Activated CD4-positive, alpha-beta memory T cell treated with anti-CD3 and anti-CD28 coated beads, Interleukin-2, amount 10 ng/mL, durations not matched to agents 7 days and 5 days (primary cell): ENCODE measurements around the gene SOX6. TPM values are rescaled to one million over a fixed set of nuclear protein-coding genes. Genes with fewer than 3 reads are reported as not detected.

Experiments
- CTCF ChIA-PET: fragments of 350-600 bp; sonication (Branson Sonifier 250); formaldehyde crosslinking; loops from one replicate; lab custom pipeline; 2021; ENCODE audit warnings: antibody characterized with exemption, inconsistent platforms; lab: Charles Lee
- POLR2A ChIA-PET: fragments of 350-600 bp; sonication (Branson Sonifier 250); formaldehyde crosslinking; loops from one replicate; lab custom pipeline; 2021; ENCODE audit warnings: antibody characterized with exemption; lab: Charles Lee
- DNase-seq: peaks from one replicate; pipeline ENCODE4 v3.0.0-alpha.2; 2020
- H3K27ac Mint-ChIP-seq: one replicate; pipeline ENCODE4 v1.8.0; 2021; ENCODE audit warnings: mild to moderate bottlenecking, mixed read lengths
- H3K27me3 Mint-ChIP-seq: one replicate; pipeline ENCODE4 v1.8.0; 2021; ENCODE audit warnings: mixed read lengths
- H3K36me3 Mint-ChIP-seq: one replicate; pipeline ENCODE4 v1.8.0; 2021; ENCODE audit warnings: low read depth, mixed read lengths
- H3K4me1 Mint-ChIP-seq: one replicate; pipeline ENCODE4 v1.8.0; 2021; ENCODE audit warnings: mixed read lengths
- H3K4me3 Mint-ChIP-seq: one replicate; pipeline ENCODE4 v1.8.0; 2021; ENCODE audit warnings: mild to moderate bottlenecking, mixed read lengths
- H3K9me3 Mint-ChIP-seq: one replicate; pipeline ENCODE4 v1.8.0; 2021; ENCODE audit warnings: mixed read lengths
- total RNA-seq, 2 experiments: library from RNA; stranded (reverse); gene quantifications; one replicate each; pipeline ENCODE4 v1.2.3, GENCODE V29; 2021

The SOX6 gene
- total RNA-seq, 2 experiments from 2014 or later, result not detected

DNA sequence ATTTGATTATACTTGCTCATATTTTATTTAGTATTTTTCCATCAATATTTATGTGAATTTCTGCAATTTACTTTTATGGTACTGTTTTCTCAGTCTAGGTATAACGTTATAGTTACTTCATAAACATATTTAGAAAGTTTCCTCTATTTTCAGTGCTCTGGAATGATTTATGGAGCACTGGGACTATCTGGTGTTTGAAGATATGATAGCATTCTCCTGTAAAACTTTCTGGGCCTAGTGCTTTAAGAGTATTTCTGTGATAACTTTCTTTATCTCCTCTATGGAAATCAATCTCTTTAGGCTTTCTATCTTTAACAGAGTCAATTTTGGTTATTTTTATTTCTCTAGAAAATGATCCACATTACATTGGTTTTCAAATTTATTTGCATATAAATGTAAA is 85.1 kb downstream of the SOX6 start:
- CTCF ChIA-PET, result no interaction called here
- Mint-ChIP-seq H3K27me3 (no peaks in the 10 kb centered on the region), H3K27ac (no peak overlapping the region)

DNA sequence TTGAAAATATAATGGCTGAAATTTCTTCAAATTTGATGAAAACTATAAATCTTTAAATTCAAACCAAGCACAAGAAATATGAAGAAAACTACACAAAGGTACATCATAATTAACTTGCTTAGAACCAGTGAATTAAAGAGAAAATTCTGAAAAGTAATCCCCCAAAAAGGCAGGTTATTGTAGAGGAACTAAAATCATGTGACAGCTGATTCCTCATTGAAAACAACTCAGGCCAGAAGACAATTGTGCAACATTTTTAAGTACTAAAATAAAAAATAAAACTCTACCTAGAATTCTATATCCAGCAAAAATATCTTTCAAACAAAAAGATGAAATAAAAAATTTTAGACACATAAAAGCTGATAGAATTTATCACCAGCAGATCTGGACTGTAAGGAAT is 90.3 kb downstream of the SOX6 start:
- POLR2A ChIA-PET, result no interaction called here
- Mint-ChIP-seq H3K27me3 (no peaks in the 10 kb centered on the region), H3K27ac (no peak overlapping the region), H3K4me1 (no peaks in the 10 kb centered on the region), H3K9me3 (peaks cover 4% of the 10 kb centered on the region), H3K36me3 (no peaks in the 10 kb centered on the region), H3K4me3 (no peak overlapping the region)
- CTCF ChIA-PET, result no interaction called here
- DNase-seq, result no peak

More for the DNA sequence above, 85.1 kb downstream of the SOX6 start:
- no peaks in the 10 kb centered on the region for H3K36me3 Mint-ChIP-seq
- H3K9me3 Mint-ChIP-seq, result peaks cover 4% of the 10 kb centered on the region
- H3K4me3 Mint-ChIP-seq, result no peak overlapping the region
- POLR2A ChIA-PET, result no interaction called here
- no peaks in the 10 kb centered on the region for H3K4me1 Mint-ChIP-seq
- DNase-seq, result no peak

DNA sequence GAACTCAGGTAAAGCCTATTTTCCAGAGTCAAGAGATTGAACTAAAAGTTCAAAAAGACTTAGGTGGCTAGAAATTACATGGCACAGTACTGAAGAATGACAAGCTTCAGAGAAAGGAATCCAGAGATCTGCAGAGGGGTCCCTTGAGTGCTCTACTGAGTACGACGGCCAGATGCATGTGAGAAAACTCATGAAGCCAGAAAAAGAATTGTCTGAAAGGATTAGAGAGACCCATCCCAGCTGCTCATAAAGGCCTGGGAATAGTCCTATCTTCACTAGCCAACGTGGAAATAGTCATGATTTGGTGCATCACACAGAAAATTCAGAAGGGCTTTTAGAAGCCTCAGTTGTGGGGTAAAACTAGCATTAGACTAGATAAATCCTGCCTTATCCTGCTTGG is 91.3 kb downstream of the SOX6 start:
- ChIA-PET POLR2A (no interaction called here), CTCF (no interaction called here)
- Mint-ChIP-seq H3K27ac (no peak overlapping the region), H3K9me3 (peaks cover 7% of the 10 kb centered on the region), H3K27me3 (no peaks in the 10 kb centered on the region), H3K4me3 (no peak overlapping the region), H3K36me3 (no peaks in the 10 kb centered on the region), H3K4me1 (no peaks in the 10 kb centered on the region)
- DNase-seq, result no peak

DNA sequence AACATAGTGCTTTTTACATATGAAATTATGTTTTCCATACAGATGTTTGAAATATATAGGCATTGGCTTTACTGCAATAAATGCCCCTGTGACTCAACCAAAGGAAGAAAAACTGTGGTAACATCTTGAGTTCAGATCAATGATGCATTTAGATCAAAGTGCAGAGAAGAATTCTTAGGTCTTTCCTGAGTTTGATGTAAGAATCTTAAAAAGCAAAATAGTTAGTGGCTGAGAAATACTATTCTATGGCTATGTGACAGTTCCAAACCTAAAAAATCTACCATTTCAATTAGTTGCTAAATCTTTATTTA is 93.7 kb downstream of the SOX6 start:
- no peak for DNase-seq

DNA sequence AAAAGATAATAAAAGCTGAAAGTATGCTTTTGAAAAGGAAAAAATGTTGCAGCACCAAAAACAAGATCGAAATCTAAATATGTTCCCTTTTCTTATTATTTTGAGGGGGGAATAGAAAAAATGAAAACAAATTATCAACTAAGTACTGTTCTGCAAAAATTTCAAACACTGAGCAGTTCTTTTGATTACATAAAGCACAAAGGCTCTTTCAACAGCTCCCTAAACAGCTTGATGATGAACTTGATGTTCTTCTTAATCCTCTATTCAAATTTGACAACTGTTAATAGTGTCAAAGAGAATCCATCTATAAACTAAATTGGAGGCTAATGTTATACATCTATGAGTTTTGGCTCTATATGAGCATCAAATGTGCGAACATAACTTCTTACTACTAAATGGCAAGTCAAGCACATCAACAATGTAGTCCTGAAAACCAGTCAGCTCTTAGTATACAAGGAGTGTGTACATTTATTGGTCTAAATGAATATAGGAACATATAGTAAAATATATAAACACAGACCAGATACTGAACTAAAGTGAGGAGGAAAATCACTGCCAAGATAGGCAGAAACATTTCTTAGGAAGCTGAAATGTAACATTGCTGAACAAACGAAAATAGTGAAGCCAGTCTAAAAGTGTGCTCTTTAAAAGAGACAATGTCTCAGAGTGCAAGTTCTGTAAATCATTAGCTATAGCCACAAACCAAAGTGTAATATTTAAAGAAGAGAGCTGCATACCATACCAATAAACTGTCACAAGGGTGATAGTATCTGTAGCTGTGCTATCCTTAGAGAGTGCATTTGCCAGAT is 94.3 kb downstream of the SOX6 start:
- Mint-ChIP-seq H3K36me3 (no peaks in the 10 kb centered on the region), H3K27me3 (no peaks in the 10 kb centered on the region), H3K9me3 (peaks cover 5% of the 10 kb centered on the region), H3K4me3 (no peak overlapping the region), H3K27ac (no peak overlapping the region), H3K4me1 (no peaks in the 10 kb centered on the region)
- DNase-seq, result no peak
- POLR2A ChIA-PET, result no interaction called here
- CTCF ChIA-PET, result no interaction called here

More for the DNA sequence above, 93.7 kb downstream of the SOX6 start:
- no peaks in the 10 kb centered on the region for H3K27me3 Mint-ChIP-seq
- H3K4me1 Mint-ChIP-seq, result no peaks in the 10 kb centered on the region
- H3K9me3 Mint-ChIP-seq, result peaks cover 5% of the 10 kb centered on the region
- H3K27ac Mint-ChIP-seq, result no peak overlapping the region
- ChIA-PET CTCF (no interaction called here), POLR2A (no interaction called here)
- H3K4me3 Mint-ChIP-seq, result no peak overlapping the region
- H3K36me3 Mint-ChIP-seq, result no peaks in the 10 kb centered on the region

DNA sequence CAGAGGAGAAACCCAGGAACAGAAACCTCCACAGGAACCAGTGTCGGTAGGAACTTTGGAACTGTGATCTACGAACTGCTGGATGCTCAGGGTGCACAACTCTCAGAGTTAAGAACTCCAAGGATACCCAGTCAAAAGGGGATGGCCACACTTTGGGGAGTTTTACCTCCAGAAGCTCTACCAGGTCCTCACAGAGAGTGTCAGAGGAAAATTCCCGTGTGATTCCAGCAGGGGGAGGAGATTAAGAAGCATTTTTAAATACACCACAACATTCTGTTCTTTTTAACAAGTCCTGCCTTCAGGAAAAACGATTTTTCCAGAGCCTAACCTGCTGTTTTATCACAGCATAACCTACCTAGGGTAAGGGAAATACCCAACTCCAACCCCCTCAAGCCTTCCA is 104.0 kb downstream of the SOX6 start:
- POLR2A ChIA-PET, result no interaction called here
- H3K4me3 Mint-ChIP-seq, result no peak overlapping the region

DNA sequence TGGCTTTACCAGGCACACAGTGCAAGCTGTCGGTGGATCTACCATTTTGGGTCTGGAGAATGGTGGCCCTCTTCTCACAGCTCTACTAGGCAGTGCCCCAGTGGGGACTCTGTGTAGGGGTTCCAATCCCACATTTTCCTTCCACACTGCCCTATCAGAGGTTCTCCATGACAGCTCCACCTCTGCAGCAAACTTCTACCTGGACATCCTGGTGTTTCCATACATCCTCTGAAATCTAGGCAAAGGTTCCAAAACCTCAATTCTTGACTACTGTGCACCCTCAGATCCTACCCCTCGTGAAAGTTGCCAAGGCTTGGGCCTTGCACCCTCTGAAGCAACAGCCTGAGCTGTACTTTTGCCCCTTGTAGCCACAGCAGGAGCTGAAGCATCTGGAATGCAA is 108.1 kb downstream of the SOX6 start:
- CTCF ChIA-PET, result no interaction called here
- H3K27me3 Mint-ChIP-seq, result no peaks in the 10 kb centered on the region
- POLR2A ChIA-PET, result no interaction called here
- H3K4me3 Mint-ChIP-seq, result no peak overlapping the region
- no peaks in the 10 kb centered on the region for H3K36me3 Mint-ChIP-seq
- no peak overlapping the region for H3K27ac Mint-ChIP-seq
- no peaks in the 10 kb centered on the region for H3K4me1 Mint-ChIP-seq
- peaks cover 16% of the 10 kb centered on the region for H3K9me3 Mint-ChIP-seq
- no peak for DNase-seq

More for the DNA sequence above, 104.0 kb downstream of the SOX6 start:
- Mint-ChIP-seq H3K36me3 (no peaks in the 10 kb centered on the region), H3K9me3 (peaks cover 12% of the 10 kb centered on the region), H3K27me3 (no peaks in the 10 kb centered on the region), H3K4me1 (no peaks in the 10 kb centered on the region), H3K27ac (no peak overlapping the region)
- CTCF ChIA-PET, result no interaction called here
- no peak for DNase-seq

DNA sequence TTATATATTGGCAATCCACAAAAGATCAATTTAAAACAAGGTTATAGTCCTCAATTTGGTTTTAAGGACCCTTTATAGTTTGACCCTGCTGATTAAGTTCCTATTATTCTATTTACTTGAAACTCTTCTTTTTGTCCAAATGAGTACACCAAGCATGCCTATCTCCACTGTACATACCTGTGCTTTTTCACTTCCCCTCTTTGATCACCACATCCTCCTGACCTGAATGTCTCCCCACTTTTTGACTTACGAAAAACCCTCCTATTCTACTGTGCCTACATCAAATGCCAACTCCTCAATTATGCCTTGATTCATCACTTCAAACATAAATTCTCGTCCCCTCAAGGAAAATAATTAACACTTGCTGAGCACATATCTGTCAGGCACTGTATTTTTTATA is 113.5 kb downstream of the SOX6 start:
- POLR2A ChIA-PET, result no interaction called here
- no peak overlapping the region for H3K27ac Mint-ChIP-seq
- CTCF ChIA-PET, result no interaction called here

DNA sequence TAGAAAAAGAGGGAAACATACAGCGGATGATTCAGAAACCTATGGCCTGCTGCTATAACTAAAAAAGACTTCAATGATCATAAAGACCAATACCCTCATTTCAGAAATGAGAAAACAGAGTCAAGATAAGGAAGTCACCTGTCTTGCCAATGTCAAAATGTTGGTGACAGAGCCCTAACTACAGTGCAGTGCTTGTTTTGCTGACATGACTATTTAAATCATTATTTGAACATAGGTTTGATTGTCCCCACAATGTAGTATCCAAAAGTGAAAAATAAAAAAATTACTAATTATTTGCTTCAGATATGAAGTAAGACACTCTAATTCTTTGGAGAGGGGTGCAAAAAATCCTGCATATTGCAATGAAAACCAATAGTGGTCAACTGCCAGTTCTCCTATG is 115.7 kb downstream of the SOX6 start:
- ChIA-PET CTCF (no interaction called here), POLR2A (no interaction called here)
- Mint-ChIP-seq H3K27me3 (no peaks in the 10 kb centered on the region), H3K4me3 (no peak overlapping the region), H3K36me3 (no peaks in the 10 kb centered on the region), H3K27ac (no peak overlapping the region), H3K9me3 (peaks cover 6% of the 10 kb centered on the region), H3K4me1 (no peaks in the 10 kb centered on the region)
- DNase-seq, result no peak

More for the DNA sequence above, 113.5 kb downstream of the SOX6 start:
- no peaks in the 10 kb centered on the region for H3K4me1 Mint-ChIP-seq
- peaks cover 12% of the 10 kb centered on the region for H3K9me3 Mint-ChIP-seq
- no peak overlapping the region for H3K4me3 Mint-ChIP-seq
- DNase-seq, result no peak
- no peaks in the 10 kb centered on the region for H3K36me3 Mint-ChIP-seq
- no peaks in the 10 kb centered on the region for H3K27me3 Mint-ChIP-seq

DNA sequence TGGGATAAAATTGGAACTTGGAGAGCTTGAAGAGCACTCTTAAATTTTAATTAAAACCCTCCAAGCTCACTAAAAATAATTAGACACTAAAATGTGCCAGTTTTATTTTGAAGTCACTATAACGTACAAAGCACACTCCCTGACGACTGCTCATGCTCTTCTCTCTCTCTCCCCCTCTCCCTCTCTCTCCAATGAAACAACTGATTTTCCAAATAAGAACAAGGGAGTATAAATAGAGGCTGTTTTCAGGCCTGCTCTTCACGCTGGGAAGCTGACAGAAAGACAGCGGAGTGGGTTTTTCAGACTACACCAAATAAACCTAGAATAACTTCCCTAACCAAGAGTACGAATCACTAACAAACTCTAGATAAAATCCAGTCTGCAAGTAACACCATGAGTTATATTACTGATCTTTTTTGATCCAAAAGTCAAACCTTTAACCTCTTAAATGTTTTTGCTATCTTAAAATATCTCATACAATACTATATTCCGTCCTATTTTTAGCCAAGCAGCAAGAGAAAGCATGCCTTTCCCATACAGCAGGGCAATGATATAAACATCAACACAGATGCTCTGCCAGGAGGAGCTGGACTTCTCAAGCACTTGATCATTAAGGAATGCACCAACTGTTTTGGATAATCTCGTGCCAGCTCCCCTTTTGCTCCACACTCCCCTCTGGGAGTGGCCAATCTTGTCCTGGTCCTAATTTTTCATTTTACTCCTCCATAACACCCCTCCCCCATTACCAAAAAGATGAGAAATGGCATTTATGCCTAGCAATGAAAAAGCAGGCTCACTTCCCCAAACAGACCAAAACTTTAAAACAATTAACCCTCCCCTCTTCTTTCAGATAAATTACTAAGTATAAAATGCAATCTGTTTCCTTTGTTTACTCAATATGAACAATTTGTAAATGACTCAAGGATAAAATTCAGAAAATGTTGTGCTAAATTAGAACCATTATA is 116.9 kb downstream of the SOX6 start:
- no peak overlapping the region for H3K27ac Mint-ChIP-seq
- H3K9me3 Mint-ChIP-seq, result peaks cover 6% of the 10 kb centered on the region
- H3K4me1 Mint-ChIP-seq, result no peaks in the 10 kb centered on the region
- no peaks in the 10 kb centered on the region for H3K36me3 Mint-ChIP-seq
- DNase-seq, result no peak
- POLR2A ChIA-PET, result no interaction called here
- no peak overlapping the region for H3K4me3 Mint-ChIP-seq
- CTCF ChIA-PET, result no interaction called here
- H3K27me3 Mint-ChIP-seq, result no peaks in the 10 kb centered on the region

DNA sequence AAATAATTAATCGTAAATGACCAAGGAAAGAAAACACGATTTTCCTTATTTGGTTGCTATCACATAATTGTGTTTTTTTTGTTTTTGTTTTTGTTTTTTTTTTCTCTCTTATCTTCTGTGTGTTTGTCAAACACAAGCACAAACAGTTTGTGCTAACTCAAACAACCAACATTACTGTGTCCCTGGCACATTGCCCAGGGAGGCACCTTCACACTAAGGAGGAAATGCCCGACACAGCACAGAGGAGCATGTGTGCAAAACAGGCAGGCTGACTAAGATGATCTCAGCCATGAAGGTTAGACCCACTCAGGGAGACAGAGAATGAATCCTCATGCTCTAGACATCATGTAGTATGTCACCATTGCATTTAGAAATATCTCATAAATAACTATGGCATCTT is 130.1 kb downstream of the SOX6 start:
- Mint-ChIP-seq H3K27me3 (no peaks in the 10 kb centered on the region), H3K27ac (no peak overlapping the region), H3K9me3 (peaks cover 3% of the 10 kb centered on the region), H3K4me3 (no peak overlapping the region), H3K36me3 (no peaks in the 10 kb centered on the region), H3K4me1 (no peaks in the 10 kb centered on the region)
- DNase-seq, result no peak
- ChIA-PET CTCF (no interaction called here), POLR2A (no interaction called here)

DNA sequence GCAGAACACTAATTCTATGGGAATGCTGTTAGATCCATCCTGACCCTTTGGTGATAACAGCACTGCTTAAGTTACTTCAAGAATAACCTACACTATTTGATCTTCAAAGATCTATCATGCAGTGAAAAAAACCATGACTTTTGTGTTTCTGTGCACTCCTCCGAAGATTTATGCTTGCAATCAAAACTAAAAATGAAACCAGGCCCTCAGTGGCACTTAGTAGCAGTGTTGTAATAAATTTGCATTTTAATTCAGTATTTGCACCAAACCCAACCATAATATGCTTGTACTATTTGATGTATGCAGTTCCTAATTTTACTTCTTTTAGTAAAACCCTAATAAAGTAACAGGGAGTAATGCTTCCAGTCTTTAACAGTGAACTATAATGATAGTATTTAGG is 130.7 kb downstream of the SOX6 start:
- Mint-ChIP-seq H3K27me3 (no peaks in the 10 kb centered on the region), H3K4me3 (no peak overlapping the region), H3K27ac (no peak overlapping the region), H3K36me3 (no peaks in the 10 kb centered on the region), H3K9me3 (peaks cover 3% of the 10 kb centered on the region), H3K4me1 (no peaks in the 10 kb centered on the region)
- ChIA-PET CTCF (no interaction called here), POLR2A (no interaction called here)
- DNase-seq, result no peak

DNA sequence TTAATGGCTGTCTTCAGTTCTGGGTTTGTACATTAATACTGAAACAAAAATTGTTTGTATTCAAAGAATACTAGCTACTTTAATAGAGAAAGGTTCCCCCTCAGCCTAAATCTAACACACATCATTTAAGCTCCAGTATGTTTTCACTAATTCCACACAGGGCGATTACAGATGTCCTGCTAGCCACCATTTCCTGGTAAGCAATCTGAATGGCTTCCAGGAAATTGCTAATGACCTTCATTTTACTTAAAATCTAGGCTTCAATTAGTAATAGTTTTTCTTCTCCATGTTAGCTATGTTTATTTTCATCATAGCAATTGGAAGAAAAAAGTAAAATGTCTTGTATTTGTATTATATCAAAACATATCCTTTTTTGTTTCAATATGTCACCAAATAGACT is 132.8 kb downstream of the SOX6 start:
- H3K27me3 Mint-ChIP-seq, result no peaks in the 10 kb centered on the region
- H3K4me3 Mint-ChIP-seq, result no peak overlapping the region
- POLR2A ChIA-PET, result no interaction called here
- no peaks in the 10 kb centered on the region for H3K4me1 Mint-ChIP-seq
- CTCF ChIA-PET, result no interaction called here
- H3K27ac Mint-ChIP-seq, result no peak overlapping the region
- no peaks in the 10 kb centered on the region for H3K36me3 Mint-ChIP-seq
- no peak for DNase-seq
- peaks cover 3% of the 10 kb centered on the region for H3K9me3 Mint-ChIP-seq
